Nephron (organoid): Measurements from ENCODE around the gene LRTM2.

ENCODE experiments used
- H3K27ac Mint-ChIP-seq, 3 experiments: 2 replicates each; pipeline ENCODE4 v1.8.0; 2020; ENCODE audit warnings: mixed read lengths in 3 of 3, mild to moderate bottlenecking in 2 of 3, moderate library complexity in 1 of 3
- H3K27me3 Mint-ChIP-seq: 2 replicates; pipeline ENCODE4 v1.8.0; 2021; ENCODE audit warnings: low read depth, mild to moderate bottlenecking, moderate library complexity, mixed read lengths
- H3K36me3 Mint-ChIP-seq: 2 replicates; pipeline ENCODE4 v1.8.0; 2020; ENCODE audit warnings: low read depth, mixed read lengths
- H3K4me1 Mint-ChIP-seq: 2 replicates; pipeline ENCODE4 v1.8.0; 2020; ENCODE audit warnings: mixed read lengths
- H3K4me3 Mint-ChIP-seq, 3 experiments: 2 replicates each; pipeline ENCODE4 v1.8.0; 2020; ENCODE audit warnings: mild to moderate bottlenecking in 3 of 3, mixed read lengths in 3 of 3, moderate library complexity in 2 of 3
- H3K9me3 Mint-ChIP-seq: 2 replicates; pipeline ENCODE4 v1.8.0; 2020; ENCODE audit warnings: mixed read lengths
- TF ChIP-seq, protein P1 (sequence below), 3 experiments: fragments of 200-600 bp; sonication (generic); IDR thresholded peaks; one replicate each; pipeline ENCODE4 v1.5.0; 2021; ENCODE audit warnings: antibody characterized with exemption in 3 of 3; ENCODE audit not compliant: unreplicated experiment in 3 of 3

LRTM2 gene

DNA sequence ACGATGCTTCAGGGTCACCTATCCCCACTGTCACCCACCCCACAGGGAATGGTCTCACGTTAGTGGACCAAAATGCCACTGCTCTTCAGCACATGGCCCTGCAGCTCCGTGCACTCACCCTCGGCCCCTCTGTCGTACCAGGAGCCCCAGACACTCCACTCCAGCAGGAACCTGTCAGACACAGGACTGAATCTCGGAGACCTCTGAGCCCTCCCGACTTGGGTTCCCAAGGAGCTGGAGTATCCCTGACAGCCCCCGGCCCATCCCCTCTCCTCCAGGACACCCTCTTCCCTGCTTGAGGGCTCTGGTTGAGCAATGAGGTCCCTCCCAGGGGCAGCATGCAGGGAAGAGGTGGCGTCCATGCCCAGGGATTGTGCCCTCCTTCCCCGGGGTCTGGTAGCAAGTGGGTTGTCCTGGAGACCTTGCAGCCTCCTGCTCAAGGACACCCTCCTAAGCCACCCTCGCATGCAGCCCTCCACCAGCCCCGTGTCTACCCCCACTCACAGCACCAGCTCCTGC, 20.4 kb upstream of the LRTM2 start:
- Mint-ChIP-seq H3K27me3 (peaks cover 5% of the 10 kb centered on the region), H3K36me3 (no peaks in the 10 kb centered on the region), H3K4me1 (peaks cover 22% of the 10 kb centered on the region), H3K27ac (no peak overlapping the region), H3K9me3 (no peaks in the 10 kb centered on the region), H3K4me3 (no peak overlapping the region)
- TF ChIP-seq, protein P1, sequence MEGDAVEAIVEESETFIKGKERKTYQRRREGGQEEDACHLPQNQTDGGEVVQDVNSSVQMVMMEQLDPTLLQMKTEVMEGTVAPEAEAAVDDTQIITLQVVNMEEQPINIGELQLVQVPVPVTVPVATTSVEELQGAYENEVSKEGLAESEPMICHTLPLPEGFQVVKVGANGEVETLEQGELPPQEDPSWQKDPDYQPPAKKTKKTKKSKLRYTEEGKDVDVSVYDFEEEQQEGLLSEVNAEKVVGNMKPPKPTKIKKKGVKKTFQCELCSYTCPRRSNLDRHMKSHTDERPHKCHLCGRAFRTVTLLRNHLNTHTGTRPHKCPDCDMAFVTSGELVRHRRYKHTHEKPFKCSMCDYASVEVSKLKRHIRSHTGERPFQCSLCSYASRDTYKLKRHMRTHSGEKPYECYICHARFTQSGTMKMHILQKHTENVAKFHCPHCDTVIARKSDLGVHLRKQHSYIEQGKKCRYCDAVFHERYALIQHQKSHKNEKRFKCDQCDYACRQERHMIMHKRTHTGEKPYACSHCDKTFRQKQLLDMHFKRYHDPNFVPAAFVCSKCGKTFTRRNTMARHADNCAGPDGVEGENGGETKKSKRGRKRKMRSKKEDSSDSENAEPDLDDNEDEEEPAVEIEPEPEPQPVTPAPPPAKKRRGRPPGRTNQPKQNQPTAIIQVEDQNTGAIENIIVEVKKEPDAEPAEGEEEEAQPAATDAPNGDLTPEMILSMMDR (IDR thresholded peaks at IDR 0.05; ENCODE audit: unreplicated experiment in 3 of 3) = no peak

DNA sequence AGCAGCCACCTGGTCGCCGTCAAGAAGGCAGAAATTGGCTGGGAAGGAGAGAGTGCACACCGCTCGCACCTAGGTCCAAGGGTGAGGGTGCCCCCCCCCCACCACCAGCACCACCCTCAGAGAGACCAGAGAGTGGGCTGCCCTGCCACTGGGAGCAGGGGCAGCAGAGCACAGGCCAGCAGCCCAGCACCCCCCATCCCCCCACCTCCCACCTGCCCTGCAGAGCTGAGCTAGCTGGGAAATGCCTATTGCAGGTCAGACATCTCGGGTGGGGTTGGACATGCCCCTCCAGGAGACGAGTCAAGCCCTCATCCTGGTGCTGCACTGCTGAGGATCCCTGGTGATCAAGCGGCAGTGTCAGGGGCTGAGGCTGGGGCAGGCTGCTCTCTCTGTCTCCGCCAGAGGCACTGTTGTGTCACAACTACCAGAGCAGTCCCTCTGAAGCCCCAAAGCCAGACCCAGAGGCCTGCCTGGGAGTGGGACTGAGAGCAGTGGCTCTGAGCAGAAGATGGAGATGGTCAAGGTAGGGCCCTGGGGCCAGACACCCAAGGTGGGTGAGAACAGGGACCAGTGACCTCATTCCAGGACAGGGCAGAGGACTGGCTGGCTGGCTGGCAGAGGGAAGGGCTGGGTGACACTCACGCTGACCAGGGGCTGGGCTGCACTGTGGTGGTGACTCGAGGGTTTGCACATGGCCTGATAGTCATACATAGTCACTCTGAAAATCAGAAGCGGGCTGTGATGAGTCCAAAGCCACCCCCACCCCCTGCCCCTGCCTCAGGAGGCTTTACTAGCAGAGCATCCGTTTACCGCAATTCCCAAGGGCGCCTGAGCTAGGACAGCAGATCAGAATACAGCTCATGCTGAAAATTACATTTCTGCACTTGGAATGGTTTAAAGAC, 19.7 kb upstream of the LRTM2 start:
- TF ChIP-seq, protein P1 (IDR thresholded peaks at IDR 0.05; ENCODE audit: unreplicated experiment in 3 of 3) = peak in 1 of 3 experiments; percentile 44

DNA sequence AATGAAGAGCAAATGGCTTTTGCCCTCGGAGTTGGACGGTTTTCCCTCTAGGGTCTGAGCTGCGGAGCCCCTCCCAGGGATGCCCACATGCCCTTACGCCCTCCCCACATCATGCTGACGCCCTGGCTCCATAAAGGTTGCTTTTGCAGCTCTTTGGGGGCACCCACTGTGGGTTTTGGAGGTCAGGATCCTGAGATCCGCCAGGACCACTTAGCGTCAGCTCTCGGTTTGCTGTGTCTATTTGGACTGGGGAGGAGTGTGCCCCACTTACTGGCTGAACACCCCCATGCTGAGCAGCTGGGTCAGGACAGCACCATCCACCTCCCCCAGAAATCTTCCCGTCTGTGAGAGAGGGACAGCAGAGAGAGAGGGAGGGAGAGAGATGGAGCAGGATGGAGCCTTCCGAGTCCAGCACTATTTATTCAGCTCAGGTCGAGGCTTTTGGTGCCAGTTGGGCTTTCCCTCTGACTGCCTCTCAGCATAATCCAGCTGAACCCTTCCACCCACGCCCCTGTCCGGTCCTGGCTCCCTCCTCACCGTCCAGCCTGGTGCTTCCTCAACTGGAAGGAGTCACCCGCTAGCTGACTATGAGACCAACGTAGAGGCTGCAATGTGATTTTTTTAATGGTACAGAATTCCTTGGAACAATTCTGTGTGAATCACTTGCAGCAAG, 18.9 kb upstream of the LRTM2 start:
- Mint-ChIP-seq H3K27ac (peak overlapping the region in 2 of 3 experiments; percentile 41 to 74), H3K36me3 (no peaks in the 10 kb centered on the region), H3K4me1 (peaks cover 11% of the 10 kb centered on the region), H3K9me3 (no peaks in the 10 kb centered on the region), H3K27me3 (peaks cover 5% of the 10 kb centered on the region), H3K4me3 (peak overlapping the region in 1 of 3 experiments; percentile 45)
- TF ChIP-seq, protein P1 (IDR thresholded peaks at IDR 0.05; ENCODE audit: unreplicated experiment in 3 of 3) = no peak

More for the DNA sequence above, 19.7 kb upstream of the LRTM2 start:
- peaks cover 5% of the 10 kb centered on the region for H3K27me3 Mint-ChIP-seq
- no peak overlapping the region for H3K4me3 Mint-ChIP-seq
- H3K27ac Mint-ChIP-seq = peak overlapping the region in 1 of 3 experiments; percentile 24
- peaks cover 18% of the 10 kb centered on the region for H3K4me1 Mint-ChIP-seq
- H3K36me3 Mint-ChIP-seq = no peaks in the 10 kb centered on the region
- no peaks in the 10 kb centered on the region for H3K9me3 Mint-ChIP-seq

DNA sequence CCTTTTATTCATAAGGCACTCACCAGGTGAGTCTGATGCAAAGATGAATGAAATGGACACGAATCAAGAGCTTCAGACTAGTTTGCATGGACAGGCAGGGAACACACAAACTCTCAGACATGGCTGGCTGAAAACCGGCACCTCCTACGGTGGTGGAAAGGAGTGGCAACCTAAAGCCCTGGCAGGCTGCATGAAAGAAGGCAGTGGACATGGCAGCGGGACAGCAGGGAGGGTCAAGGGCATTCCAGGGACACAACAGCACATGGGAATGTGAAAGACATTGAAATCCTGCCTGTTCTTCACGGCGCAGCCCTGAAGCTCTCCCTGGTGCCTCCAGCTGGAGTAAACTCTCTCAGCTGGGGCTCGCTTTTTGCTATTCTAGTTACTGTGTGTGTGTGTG, 16.6 kb upstream of the LRTM2 start:
- Mint-ChIP-seq H3K4me3 (no peak overlapping the region), H3K27ac (no peak overlapping the region), H3K9me3 (no peaks in the 10 kb centered on the region), H3K36me3 (no peaks in the 10 kb centered on the region), H3K27me3 (peaks cover 5% of the 10 kb centered on the region), H3K4me1 (peaks cover 11% of the 10 kb centered on the region)
- TF ChIP-seq, protein P1 (IDR thresholded peaks at IDR 0.05; ENCODE audit: unreplicated experiment in 3 of 3) = no peak

DNA sequence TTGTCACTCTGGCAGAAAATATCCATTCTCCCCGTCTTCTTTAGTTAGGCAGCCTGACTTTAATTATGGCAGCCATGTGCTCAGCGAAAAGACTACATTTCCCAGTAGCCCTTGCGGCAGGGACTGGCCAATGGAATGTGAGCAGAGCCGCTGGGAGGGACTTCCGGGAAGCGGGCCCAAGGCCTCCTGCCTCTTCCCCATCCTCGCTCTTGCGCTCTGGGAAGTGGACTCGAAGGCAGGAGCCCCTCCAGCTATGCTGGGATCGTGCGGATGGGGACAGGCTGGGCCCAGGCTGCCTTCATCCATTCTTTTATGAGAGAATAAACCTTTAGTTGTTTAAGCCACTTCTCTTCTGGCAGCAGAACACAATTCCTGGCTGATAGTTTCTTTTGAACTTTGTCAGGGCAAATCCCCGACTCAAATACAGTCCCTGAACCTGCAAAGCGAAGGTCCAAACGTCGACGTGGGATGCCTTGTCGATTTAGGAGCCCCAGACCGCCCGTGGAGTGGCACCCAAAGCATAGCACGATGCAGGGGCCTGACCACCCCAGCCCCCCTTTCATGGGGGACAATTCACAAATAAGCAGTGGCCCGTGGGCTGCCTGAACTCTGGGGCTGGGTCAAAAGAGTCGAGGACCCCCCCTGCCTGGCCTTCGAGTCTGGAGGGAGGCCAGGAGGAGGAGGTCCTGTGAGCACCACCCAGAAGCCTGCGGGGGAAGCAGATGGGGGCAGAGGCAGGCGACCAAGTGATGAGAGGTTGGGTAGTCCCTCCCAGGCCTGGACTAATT, 15.6 kb upstream of the LRTM2 start:
- Mint-ChIP-seq H3K36me3 (no peaks in the 10 kb centered on the region), H3K9me3 (no peaks in the 10 kb centered on the region), H3K4me1 (peaks cover 11% of the 10 kb centered on the region), H3K27ac (peak overlapping the region; percentile 0 to 75 (median 12)), H3K4me3 (peak overlapping the region in 1 of 3 experiments; percentile 40), H3K27me3 (peaks cover 5% of the 10 kb centered on the region)
- TF ChIP-seq, protein P1 (IDR thresholded peaks at IDR 0.05; ENCODE audit: unreplicated experiment in 3 of 3) = no peak
